Measurements from ENCODE around the gene MRPS30.
A peak's percentile ranks its signal among the peaks of the same experiment; 100 is the strongest.
"Not testable (repeated sequence)": the region's sequence is repeated elsewhere in the genome, so short reads cannot be mapped to it uniquely, and the experiment has no call there.

MRPS30 gene

GRCh38 chr5:44808435-44809214 is at the start of gene MRPS30:
Gene MRPS30 (plus strand): TSS chr5:44808947. CDS start chr5:44808963, 16 bp downstream.
- DNase-seq (ENCODE audit: low read depth in 2 of 2): peak; percentile 71 to 74

- DNase-seq (ENCODE audit: low read depth in 2 of 2): no peak
Measured at GRCh38 chr5:44769200-44769876, 39.4 kb upstream of the MRPS30 start.

- DNase-seq (ENCODE audit: low read depth in 2 of 2): no peak
Measured at GRCh38 chr5:44769877-44770209, 38.9 kb upstream of the MRPS30 start.

- no peak for DNase-seq (ENCODE audit: low read depth in 2 of 2)
Measured at GRCh38 chr5:44770780-44771717, 37.7 kb upstream of the MRPS30 start.

GRCh38 chr5:44772397-44772796 is 36.4 kb upstream of the MRPS30 start:
- not testable (repeated sequence) for DNase-seq (ENCODE audit: low read depth in 2 of 2)

DNA sequence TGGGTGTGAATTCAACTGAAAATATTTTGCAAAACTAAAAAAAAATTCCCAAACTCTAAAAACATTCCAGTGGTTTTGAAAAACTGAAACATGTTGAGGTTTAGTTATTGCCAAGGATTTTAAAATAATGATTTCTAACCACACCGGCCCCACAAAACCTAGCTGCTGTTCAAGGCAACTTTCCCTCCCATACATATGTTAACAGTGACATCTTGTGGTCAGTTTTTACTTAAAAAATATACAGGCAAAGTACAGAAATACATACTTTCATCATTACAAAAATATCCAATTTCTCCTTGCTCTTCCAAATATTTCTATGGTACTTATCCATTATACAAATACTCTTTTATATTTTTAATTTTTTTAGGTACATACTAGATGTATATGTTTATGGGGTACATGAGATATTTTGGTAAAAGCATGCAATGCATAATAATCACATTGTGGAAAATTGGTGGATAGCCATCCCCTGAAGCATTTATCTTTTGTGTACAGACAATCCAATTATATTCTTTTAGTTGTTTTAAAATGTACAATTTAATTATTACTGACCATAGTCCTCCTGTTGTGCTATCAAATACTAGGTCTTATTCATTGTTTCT is 34.4 kb upstream of the MRPS30 start:
- no peak for DNase-seq (ENCODE audit: low read depth in 2 of 2)

GRCh38 chr5:44779167-44779566 is 29.6 kb upstream of the MRPS30 start:
- DNase-seq (ENCODE audit: low read depth in 2 of 2): no peak

DNA sequence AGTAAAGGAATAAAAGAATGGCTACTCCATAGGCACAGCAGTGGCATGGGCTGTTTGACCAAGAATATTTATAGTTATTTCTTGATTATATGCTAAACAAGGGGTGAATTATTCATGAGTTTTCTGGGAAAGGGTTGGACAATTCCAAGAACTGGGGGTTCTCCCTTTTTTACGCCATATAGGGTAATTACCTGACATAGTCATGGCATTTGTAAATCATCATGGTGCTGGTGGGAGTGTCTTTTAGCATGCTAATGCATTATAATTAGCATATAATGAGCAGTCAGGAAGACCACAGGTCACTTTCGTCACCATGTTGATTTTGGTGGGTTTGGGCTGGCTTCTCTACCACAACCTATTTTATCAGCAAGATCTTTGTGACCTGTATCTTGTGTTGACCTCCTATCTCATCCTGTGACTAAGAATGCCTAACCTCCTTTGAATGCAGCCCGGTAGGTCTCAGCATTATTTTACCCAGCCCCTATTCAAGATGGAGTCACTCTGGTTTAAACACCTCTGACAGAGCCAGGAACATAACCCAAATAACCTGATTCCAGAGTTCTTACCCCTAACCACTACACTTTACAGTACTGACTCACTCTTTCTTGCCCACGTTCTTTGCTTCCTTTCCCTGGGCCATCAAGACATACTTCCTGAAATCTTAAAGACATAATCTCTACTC is 25.0 kb upstream of the MRPS30 start:
- no peak for DNase-seq (ENCODE audit: low read depth in 2 of 2)

- no peak for DNase-seq (ENCODE audit: low read depth in 2 of 2)
Measured at GRCh38 chr5:44787731-44788130, 21.0 kb upstream of the MRPS30 start.

DNA sequence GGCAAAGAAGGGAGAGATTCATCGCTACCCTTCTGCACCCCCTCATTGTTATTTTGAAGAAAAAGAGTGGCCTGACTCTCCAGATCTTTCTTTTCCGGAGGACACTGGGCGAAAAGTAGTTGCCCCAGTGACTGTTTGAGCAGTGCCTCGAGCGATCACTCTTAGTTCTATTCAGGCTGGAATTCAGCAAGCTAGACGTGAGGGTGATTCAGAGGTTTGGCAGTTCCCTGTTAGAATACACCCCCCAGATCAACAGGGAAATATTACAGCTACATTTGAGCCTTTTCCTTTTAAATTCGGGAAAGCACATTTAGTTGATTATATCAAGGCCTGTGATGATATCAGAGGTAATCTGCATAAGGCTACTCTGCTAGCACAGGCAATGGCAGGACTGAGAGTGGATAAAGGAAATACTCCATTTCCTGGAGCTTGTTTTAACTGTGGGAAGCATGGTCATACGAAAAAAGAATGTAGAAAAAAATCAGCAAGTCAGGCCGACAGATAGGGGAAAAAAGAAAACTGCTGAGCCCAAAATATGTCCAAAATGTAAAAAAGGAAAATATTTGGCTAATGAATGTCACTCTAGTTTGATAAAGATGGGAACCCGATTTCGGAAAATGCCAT is 19.3 kb upstream of the MRPS30 start:
- DNase-seq (ENCODE audit: low read depth in 2 of 2): not testable (repeated sequence)

DNA sequence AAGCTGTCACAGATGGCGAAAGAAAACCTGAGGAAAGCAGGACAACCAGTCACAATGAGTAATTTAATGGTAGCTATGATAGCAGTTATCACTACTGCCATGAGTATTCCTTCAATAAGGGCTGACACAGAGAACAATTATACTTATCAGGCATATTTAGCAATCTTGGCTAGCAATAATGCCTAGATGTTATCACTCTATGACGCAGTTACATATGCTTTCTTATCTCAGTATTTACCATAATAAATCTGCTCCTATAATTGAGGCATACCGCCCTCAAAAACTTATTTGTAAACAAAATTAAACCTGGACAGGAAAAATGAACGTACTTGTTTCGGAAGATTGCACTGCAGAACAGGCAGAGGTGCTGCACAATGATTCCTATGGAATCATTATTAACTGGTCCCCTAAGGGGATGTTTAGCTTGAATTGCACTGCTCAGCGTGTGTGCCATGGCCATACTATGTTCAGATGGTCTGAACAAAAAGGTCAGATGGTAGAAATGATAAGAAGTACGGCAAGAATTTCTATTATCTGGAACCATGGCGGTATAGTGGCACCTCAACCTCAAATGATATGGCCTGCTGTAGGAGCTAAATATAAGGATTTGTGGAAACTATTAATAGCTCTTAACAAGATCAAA is 16.6 kb upstream of the MRPS30 start:
- not testable (repeated sequence) for DNase-seq (ENCODE audit: low read depth in 2 of 2)

GRCh38 chr5:44794371-44794770 is 14.4 kb upstream of the MRPS30 start:
- DNase-seq (ENCODE audit: low read depth in 2 of 2): no peak

DNA sequence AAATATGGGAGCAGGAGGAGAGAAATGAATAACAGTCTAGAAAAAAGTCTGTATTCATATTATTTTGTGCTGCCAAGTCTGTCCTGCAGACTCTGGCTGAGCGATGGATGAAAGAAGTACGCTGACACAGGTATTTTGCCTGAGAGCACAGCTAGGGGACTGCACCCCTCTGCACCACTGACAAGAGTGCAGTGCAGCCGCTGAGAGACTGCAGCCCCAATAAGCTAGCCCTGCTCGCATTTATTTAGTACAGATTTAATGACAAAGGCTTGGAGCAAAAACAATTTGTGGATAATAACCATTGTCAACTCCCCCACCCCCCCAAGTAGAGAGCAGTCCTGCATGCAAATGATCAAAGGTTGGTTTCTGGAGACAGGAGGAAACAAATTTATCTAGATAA is 13.3 kb upstream of the MRPS30 start:
- no peak for DNase-seq (ENCODE audit: low read depth in 2 of 2)

DNA sequence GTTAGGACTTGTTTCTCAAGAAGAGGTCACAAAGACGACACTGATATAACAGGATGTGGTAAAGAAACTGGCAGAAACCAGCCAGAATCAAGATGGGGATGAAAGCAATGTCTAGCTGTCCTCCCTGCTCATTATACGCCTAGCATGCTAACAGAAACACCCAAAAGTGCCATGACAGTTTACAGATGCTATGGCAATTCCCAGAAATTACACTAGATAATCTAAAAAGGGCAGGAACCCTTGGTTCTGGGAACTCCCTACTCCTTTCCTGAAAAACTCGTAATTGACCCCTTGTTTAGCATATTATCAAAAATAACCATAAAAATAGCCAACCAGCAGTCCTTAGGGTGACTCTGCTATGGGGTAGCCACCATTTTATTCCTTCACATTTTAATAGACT is 10.9 kb upstream of the MRPS30 start:
- DNase-seq (ENCODE audit: low read depth in 2 of 2): no peak

- DNase-seq (ENCODE audit: low read depth in 2 of 2): no peak
Measured at GRCh38 chr5:44801992-44802391, 6.8 kb upstream of the MRPS30 start.

DNA sequence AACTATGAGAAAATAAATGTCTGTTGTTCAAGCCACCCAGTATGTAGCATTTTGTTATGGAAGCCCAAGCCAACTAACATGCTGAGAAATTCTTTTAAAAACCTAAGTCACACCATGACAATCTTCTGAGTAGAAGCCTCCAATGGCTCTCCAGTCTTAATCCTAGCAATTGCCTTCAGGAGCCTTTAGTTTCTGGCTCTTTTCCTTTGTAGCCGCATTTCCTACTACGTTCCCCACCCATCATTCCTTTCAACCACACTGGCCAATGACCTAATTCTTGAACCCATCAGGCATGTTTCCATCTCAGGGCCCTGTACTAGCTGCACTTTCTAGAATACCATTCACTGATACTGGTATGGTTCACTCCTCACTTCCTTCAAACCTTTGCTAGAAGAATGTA is 2.1 kb upstream of the MRPS30 start:
- no peak for DNase-seq (ENCODE audit: low read depth in 2 of 2)

GRCh38 chr5:44807269-44807668 is 1.5 kb upstream of the MRPS30 start:
- DNase-seq (ENCODE audit: low read depth in 2 of 2): no peak

DNA sequence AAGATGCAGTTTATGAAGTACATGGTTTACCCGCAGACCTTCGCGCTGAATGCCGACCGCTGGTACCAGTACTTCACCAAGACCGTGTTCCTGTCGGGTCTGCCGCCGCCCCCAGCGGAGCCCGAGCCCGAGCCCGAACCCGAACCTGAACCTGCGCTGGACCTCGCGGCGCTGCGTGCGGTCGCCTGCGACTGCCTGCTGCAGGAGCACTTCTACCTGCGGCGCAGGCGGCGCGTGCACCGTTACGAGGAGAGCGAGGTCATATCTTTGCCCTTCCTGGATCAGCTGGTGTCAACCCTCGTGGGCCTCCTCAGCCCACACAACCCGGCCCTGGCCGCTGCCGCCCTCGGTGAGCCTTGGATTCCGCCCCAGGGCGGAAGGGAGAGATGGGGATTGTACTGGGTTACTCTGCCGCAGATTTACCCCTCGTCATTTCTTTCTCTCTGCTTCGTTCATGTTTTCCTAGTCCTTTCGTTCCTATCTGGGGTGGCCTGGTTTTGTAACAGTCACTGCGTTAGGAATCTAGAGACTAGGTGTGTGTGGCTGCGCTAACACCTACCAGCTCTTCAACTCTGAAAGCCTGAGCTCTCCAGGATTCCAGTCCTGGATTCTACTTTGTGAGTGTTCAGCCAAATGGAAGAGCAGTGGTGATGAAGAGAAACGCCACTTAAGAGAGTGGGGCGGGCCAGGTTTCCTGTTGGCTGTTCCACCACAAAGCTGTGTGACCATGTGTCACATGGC is 638 bp downstream of the MRPS30 start:
- DNase-seq (ENCODE audit: low read depth in 2 of 2): no peak

- no peak for DNase-seq (ENCODE audit: low read depth in 2 of 2)
Measured at GRCh38 chr5:44809956-44810420, 1.2 kb downstream of the MRPS30 start.

- DNase-seq (ENCODE audit: low read depth in 2 of 2): no peak
Measured at GRCh38 chr5:44814761-44815160, 6.0 kb downstream of the MRPS30 start.

All from stimulated activated CD8-positive, alpha-beta memory T cell treated with anti-CD3 and anti-CD28 coated beads, Interleukin-7, amount 100 ng/mL, for 1 hour (primary cell).